SK-N-SH (cell line): Measurements from ENCODE around the gene P4HTM.
A peak's percentile ranks its signal among the peaks of the same experiment; 100 is the strongest.

Experiments
- CTCF ChIP-seq: fragments of 200-600 bp; sonication (generic); IDR thresholded peaks from 2 replicates; pipeline ENCODE4 v1.6.1; 2017; ENCODE audit warnings: antibody characterized with exemption, mild to moderate bottlenecking, moderate library complexity
- EP300 ChIP-seq, 2 experiments: IDR thresholded peaks; 2 replicates each; pipeline versions ENCODE4 v1.4.0 to v1.6.1; 2012; ENCODE audit warnings: borderline replicate concordance in 1 of 2, low read depth in 1 of 2, low read length in 1 of 2
- MEF2A ChIP-seq: IDR thresholded peaks from 2 replicates; pipeline ENCODE4 v1.4.0; 2012; ENCODE audit warnings: low read depth, borderline replicate concordance
- MXI1 ChIP-seq: IDR thresholded peaks from 2 replicates; pipeline ENCODE4 v1.6.1; 2012; ENCODE audit warnings: mild to moderate bottlenecking, low read depth, low read length, improper control_type of control experiment
- NFIC ChIP-seq: IDR thresholded peaks from 2 replicates; pipeline ENCODE4 v1.4.0; 2012; ENCODE audit warnings: borderline replicate concordance
- PBX3 ChIP-seq: IDR thresholded peaks from 2 replicates; pipeline ENCODE4; 2012
- POLR2AphosphoS5 ChIP-seq: IDR thresholded peaks from 2 replicates; pipeline ENCODE4 v1.6.1; 2012; ENCODE audit warnings: low read depth, low read length
- RAD21 ChIP-seq: IDR thresholded peaks from 2 replicates; pipeline ENCODE4 v1.6.1; 2012; ENCODE audit warnings: mild to moderate bottlenecking, low read length
- REST ChIP-seq: IDR thresholded peaks from 2 replicates; pipeline ENCODE4 v1.6.1; 2012; ENCODE audit warnings: mild to moderate bottlenecking, low read depth, low read length, moderate library complexity
- YY1 ChIP-seq: IDR thresholded peaks from 2 replicates; pipeline ENCODE4 v1.4.0; 2012; ENCODE audit warnings: low read depth, mild to moderate bottlenecking
- TF ChIP-seq, protein P1 (sequence below): IDR thresholded peaks from 2 replicates; pipeline ENCODE4 v1.4.0; 2012; ENCODE audit warnings: low read depth

DNA sequence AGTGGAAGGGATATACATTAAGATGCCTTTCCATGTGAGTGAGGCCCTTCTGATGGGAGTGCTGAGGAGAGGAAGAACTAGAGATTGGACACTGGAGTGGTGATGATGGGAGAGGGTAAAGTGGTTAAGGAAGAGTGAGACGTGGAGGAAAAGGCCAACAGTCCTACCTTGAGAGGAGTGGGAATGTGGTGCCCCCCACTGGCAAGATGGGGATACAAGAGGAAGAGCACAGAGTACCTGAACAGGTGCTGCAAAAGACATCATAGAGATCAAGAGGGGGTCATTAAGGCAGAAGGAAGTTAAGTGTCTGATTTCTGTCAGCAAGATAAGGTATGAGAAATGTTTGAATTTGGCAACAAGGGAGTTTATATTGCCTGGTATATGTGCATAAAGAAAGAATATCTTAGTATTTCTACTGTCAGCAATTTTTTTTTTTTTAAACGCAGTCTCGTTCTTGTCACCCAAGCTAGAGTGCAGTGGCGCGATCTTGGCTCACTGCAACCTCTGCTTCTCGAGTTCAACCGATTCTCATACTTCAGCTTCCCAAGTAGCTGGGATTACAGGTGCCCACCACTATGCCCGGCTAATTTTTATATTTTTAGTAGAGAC, 37.4 kb upstream of the P4HTM start:
- TF ChIP-seq NFIC (no peak), CTCF (peak; percentile 53), POLR2AphosphoS5 (no peak), RAD21 (peak; percentile 57), PBX3 (no peak), EP300 (IDR thresholded peaks at IDR 0.05; ENCODE audit: borderline replicate concordance in 1 of 2, low read depth in 1 of 2, low read length in 1 of 2) (no peak), YY1 (no peak), MXI1 (no peak), REST (no peak), MEF2A (no peak)
- TF ChIP-seq, protein P1, sequence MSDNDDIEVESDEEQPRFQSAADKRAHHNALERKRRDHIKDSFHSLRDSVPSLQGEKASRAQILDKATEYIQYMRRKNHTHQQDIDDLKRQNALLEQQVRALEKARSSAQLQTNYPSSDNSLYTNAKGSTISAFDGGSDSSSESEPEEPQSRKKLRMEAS = no peak
